Activated T-cell treated with anti-CD3 and anti-CD28 coated beads for 48 hours (primary cell): ENCODE results near the gene UNC5B.

Experiments used
- DNase-seq: peaks from one replicate; pipeline ENCODE4 v3.0.0-alpha.2; 2020; ENCODE audit warnings: low read depth

The UNC5B gene

DNA sequence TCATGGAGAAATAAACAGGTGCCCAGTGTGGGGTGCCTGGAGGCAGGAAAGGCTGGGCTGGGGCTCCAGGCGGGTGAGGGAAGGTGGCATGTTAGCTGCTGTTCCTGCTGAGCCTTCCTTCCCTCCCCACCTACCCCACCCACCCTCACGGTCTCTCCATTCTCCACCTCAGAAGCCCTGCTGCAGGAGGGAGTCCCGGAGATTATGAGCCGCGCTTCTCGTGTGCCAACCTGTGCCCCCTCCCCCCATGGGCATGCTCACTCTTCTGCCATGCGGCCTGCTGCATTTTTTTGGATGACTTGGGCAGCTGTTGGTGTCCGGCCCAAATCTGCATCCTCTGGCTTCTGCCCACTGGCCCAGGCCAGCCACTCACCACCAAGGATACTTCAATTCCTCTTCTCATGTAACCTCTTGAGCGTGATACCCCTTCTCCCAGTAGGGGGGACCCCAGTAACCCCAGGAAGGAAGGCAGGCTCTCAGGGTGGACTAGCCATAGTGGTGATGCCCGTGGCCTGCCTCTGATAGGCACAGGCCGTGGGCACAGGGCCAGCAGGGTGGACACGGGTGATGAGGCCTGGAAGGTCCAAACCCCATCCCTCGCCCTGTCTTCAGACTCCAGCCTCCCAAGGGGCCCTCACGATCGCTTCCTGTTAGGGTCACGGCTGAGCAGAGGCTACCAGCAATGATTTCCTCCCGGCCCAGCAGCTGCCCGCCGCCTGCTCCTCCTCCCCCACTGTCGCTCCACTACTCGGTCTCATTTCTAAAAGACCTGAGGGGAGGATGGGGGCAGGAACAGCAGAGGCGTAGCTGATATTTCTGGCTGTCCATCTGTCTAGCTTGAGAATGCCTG is 27.8 kb downstream of the UNC5B start:
- DNase-seq = no peak

DNA sequence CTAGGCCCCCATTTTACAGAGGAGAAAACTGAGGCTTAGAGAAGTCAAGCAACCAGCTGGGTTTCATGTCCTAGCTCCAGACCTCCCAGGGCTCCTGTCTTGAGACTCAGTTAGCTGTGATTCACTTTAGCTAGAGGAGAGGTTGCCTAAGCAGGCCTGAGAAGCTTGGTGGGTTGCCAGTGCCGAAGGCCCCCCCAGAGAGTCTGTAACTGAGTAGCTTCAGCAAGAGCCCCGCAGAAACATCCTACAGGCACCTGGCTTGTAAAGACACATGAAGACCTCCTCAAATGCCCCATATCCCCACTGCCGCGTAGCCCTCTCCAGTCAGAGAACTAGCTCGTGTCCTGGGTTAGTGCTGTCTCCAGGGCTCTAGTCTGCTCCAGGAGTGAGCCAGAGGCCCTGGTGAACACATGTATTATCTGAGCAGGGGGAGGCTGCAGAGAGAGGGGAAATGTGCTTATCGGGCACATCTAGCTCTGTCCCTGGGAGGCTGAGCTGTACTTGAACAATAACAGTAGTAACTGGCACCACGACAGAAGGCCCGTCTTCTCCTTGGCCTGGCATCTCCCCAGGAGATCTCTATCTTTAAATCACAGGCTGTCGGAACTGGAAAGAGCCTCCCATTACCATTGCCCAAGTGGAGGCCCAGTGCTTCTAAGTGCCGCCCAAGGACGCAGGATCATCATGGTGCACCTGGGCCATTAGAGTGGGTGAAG is 28.9 kb downstream of the UNC5B start:
- no peak for DNase-seq

DNA sequence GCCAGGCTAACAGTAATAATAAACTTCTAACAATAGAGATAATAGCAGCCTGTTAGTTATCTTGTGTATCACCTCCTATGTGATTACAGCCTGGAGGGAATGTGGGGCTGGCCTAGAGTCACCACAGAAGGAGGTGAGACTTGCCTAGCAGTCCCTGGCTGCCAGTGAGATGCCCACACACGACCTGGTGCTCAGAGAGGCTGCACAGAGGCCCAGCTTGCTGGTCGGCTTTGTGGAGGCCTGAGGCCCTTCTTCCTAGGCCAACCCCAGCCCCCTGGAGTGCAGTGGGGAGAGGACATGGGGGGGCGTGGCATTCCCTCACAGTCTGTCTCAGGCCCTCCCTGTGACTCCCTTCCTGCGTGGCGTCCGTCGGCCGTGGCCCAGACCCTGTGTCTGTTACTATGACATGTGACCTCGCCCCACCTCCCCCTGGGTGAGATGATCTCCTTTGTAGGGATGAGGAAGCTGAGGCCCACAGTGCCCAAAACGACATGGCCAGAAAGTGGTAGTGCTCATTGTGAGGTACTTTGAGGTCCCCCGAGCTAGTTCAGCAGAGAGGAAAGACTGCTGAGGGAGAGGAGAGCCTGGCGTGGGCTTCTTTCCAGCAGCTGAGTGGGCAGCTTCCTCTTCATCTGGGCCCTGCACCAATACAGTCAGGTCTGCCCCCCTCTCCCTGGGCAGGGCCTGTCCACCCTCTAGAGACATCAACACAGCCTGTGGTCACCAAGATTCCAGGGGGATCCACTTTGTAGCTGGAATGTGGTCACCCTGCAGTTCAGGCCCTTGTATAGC is 29.7 kb downstream of the UNC5B start:
- DNase-seq = no peak

DNA sequence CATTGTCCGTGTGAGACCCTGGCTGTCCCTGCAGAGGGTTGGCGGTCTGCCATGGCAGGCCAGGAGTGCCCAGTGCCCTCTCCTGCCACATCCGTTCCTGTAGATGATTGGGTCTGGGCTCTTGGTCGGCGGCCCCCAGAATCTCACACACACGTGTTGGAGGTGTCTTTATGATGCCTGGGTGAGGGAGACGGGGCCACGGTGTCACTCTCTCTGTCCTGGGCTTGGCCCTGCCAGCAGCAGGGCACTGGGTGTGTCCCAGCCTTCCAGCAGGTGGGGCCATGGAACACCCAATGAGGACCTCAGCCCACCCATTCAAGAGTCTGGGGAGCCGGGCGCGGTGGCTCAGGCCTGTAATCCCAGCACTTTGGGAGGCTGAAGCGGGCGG is 30.2 kb downstream of the UNC5B start:
- no peak for DNase-seq

DNA sequence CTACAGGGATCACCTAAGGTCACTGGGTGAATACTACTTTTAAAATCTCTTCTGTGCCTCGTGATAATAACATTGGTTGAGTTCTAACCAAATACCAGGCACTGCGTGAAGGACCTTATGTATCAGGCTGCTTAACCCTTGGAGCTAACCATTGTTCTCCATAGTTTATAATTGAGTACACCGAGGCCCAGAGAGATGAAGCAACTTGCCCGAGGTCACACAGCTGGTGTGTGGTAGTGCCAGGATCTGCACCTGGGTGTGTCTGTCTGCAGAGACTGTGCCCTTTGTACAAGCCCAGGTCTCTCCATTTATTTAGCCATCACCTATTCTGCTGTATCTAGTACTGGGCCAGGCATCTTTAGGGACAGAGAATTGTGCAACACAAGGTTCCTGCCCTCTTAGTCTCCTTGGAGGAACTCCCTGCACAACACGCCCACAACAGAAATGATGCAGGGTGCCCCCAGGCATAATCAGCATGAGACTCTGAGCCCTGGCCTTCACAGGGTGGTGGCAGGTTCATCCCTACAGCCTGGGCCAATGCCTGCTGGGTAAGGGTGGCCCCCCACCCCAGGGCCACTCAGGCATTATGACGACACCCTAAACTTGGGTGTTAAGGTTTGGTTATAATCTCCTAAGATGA is 31.5 kb downstream of the UNC5B start:
- DNase-seq = no peak

DNA sequence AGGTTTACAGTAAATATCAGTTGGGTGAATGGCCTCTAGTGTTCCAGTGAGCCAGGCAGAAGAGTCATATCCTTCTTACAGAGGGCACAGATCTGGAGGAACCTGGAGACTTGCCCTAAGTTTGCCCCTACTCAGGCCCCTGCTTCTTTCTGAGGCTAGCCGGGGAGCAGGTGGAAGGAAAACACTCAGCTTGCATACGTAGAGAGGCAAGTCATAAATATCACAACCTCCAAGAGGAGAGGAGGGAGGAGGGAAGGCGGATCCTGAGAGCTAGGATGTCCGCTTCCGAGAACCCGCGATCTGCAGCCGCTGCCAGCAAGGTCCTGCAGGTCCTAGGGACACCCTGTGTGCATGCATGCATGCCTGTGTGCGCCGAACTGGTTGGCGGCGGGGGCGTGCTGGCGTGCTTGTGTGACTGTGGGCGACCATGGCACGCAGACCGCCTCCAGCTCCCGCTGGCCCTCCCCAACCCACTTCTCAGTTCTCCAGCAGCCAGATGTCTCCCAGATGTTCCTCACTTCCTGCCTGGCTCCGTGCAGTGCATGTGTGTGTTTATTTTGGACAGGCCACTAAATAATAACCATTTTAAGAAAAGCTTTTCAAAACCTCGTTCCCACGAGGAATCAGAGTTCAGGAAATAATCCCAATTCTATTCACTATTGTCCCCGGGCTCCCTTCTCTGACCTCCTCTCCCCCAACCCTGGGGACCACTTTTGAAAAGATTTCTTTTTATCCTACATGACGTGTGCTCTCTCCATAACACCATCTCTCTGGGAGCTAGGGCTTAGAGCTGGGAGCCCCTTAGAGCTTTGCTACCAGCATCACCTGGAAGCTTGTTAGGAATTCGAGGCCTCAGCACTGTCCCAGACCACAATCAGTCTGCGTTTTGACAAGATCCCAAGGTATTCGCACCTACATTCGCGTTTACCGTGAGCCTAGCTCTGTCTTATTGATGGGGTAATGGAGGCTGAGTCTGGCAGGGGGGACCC is 32.4 kb downstream of the UNC5B start:
- DNase-seq = no peak

DNA sequence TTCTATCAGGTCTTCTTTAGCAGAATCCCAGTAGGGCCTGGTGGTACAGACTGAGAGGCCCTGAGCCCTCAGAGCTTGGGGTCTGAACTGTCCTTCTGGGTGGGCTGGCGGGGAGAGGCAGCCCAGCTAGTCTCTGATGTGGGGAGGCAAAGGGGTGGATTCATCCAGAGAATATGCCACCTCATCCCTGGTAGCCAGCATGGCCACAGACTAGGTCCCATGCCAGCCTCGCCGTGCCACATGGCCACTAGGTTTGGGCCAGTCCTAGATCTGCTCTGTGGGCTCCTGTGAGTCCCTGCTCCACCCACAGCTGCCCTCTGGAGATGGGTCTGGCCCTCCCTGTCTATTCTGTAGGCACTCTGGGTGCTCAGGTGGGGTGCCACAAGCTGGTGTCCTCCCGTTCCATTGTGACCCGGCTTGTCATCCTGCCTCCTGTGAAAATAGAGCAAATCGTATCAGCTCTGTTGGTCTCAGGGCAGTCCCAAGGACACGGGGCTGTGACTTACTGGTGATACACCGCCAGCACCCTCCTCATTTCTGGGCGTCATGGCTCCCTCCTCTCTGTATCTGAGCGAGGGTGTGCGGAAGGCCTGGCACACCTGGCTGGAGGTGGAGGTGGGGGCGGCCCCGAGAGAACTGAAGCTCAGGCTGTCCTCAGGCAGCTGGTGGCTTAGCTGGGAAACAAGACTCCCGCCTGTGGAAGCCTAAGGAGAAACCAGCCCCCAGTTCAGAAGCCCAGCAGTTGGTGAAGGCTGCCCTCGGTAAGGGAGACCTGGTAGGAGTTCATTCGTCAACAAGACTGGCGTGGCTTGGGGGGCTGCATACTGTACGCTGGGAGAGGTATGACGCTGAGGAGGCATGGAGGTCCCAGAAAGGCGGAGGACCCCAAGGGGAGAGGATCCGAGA is 33.3 kb downstream of the UNC5B start:
- DNase-seq = no peak

DNA sequence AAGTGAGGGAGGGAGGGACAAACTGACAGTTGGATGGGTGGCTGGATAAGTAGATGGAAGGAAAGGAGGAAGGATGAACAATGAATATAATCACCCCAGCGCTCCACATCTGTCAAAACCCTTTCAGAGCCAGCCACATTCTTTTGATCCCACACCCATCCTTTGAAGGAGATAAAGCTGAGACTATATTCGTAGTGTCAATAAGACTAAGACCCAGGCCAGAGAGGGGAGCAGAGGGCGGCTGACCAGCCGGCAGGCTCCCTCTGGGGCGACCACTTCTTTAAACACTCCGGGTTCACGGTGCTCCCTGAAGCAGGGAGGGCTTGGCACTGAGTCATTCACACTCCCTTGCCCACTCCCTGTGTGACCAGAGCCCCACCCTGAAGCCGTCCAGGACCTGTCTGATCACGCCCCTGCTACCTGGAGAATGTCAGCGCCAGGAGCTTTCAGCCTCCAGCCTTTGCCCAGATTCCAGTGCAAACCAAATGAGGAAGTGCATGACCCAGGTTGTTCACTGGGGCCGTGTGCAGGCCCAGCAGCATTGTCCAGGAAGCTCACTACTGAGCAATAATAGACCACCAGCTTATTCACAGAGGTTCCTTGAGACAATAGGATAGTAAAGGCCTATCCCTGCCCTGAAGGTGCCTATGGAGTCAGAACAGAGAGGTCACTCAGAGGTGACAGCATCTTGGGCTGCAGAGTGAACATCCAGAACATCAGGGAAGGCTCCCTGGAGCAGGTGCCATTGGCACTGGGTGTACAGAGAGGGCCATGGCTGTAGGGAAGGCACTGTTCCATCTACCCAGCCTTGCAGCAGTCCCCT is 34.4 kb downstream of the UNC5B start:
- no peak for DNase-seq

DNA sequence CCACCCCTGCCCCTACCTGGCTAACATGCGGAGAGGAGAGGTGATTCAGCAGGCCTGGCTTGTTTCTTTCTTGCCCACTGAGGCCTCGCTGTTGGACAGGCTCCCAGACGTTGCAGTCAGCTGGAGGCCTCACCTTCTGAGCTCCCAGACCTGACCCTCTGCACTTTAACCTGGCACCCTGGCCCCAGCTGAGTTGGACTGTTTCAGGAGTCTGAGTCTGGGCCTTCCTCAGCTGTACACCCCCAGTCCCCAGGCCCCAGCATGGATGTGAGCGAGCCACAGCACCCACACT is 35.0 kb downstream of the UNC5B start:
- no peak for DNase-seq

DNA sequence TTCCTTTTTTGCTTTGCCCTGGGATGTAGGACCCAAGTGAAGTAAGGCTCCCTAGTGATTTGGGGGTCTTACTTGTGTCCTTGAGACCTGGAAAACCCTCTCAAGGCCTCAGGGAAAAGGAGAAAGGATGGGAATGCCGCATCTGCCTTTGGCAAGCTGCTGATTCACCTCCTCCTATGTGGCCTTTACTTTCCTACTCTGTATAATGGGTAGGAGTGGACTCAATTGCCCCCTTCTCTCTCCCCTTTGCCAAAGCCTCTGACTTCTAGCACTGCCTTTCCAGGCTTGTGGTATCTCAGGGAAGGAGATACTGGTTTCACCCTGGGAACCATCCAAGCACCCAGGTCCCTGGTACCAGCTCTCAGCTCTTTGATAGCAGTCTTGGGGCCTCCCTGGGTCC is 35.4 kb downstream of the UNC5B start:
- no peak for DNase-seq

DNA sequence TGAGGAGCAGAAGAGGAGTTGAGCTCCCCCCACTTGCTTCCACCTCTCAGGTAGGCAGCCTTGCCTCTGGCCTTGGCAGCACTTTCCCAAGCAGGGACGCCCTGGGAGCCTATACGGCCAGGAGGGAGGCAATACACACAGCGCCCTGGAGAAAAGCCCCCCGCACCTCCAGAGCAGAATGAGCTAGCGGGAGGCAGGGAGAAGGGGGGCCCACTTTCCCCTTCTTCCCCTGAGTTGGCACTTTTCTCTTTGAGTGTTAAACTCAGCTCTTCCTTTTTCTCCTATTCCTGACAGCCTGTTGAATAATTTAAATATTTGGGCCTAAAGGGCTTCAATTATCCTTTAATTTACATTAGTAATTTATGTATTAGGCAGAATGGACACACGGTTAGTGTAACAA is 35.8 kb downstream of the UNC5B start:
- DNase-seq = no peak

DNA sequence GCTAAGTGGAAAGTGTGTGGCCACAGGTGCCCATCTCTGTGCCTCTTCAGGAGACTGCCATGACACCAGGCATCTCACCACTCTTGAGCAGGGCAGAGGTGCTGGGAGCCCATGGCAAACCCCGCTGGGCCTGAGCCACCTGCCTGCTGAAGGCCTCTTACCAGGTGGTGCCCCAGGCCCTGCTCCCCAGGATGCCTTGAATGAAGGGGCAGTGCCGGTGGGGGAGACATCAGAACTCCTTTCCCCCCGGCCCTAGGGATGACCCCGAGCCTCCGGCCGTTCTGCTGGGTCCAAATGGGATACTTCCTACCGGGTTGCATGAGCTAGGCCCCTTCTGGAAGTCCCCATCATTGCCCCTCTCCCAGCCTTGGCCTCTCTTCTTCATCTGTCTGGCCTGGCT is 37.6 kb downstream of the UNC5B start:
- no peak for DNase-seq

DNA sequence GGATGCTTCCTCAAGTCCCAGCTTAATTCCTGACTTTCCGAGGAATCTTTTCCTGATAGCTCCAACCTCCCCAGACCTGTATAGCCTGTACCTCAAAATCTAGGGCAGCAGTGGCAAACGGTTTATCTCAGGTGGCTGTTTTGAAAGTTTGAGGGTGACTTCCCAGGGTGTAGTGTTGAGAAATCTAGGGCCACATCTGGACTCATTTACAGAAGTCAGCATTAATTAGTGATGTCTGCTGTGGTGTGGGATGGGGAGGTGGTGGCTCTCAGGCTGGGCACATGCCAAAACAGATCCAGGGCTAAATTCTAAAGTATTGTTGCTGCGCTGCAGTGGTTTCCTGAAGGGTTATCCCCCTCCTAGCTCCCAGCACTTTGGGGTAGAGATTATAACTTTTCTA is 38.0 kb downstream of the UNC5B start:
- no peak for DNase-seq

DNA sequence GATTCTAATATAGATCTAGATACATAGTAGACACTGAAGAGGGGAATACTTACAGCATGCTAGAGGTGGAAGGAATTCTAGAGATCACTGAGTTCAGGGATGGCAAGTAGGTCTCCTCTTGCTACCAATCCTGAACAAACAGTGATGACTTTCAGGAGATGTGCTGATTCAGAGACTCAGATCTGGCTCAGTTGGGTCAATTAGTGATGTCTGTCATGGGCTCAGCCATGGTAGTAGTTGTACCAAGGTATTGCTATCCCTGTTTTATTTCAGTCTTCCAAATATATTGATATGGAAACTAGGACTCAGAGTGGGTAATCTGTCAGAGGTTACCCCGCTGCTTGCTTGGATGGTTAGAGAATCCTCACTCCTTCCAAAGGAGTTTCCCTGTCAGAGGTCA is 38.5 kb downstream of the UNC5B start:
- no peak for DNase-seq

DNA sequence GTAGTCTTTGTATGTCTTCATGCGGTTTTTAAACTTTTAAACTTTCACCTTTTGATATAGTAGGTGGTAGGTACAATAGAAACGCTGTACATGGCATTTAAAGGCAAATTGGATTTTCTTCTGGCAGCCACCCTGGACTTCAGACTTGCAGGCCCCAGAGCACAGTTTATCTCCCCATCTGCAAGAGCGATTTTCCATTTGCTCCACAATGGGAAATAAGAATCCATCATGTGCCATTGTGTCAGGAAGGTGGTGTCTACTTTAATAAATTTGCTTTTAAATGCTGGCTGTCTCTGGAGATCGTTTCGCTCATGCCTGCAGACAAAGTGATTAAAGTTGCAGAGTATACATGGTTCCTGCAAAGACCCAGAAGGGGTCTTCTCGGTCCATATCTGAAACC is 38.9 kb downstream of the UNC5B start:
- no peak for DNase-seq

DNA sequence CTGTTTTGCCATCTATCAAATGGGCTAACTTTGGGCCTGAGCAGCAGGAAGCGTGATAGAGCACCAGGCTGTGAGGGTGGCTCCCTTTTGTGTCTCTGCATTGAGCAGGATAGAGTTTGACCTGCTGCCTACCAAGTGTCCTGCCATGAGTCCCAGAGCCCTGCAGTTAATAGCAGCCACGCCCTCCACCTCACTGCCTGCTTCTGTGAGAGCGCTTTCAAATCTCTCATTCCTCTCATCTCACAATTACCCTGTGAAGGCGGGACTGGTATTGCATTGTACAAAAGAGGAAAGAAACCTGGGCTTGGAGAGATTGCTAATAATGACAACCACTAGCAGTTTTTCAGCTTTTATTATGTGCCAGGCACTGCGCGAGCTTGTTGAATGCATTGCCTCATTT is 39.9 kb downstream of the UNC5B start:
- no peak for DNase-seq

DNA sequence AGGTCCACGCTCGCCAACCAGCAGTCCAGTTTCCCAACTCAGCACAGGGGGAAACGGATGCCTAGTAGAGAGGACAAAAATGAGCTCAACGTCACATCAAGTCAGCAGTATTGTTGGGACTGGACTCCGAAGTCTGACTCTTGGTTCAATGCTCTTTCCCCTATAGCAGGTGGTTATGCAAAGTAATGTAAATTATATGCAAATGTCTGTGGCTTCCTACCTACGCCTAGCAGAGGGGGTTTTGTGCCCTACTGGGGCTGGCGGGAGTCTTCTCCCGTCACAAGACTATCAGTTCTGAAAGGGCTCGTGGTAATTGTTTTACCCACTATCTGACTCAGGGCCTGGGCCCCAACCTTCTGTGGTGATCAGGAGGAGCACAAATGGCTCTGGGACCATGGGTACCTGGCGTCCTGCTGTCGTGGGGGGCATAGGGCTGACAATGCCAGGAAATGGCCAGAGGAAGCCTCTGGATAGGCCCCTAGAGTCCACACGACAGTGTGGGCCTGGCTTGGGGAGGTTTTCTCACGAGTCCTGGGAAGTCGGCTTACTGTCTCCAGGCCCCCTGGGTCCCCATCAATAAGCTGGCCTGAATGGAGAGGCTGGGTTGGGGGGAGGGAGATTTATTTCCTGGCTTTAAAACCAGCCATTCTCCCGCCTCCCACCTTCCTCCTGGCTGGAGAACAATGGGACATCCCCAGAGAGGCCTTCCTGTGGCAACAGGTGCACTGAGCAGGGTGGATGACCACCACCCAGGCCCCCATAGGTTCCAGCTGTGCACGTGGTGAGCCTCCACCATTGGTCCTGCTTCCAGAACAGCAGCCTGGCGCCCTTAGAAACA is 41.8 kb downstream of the UNC5B start:
- DNase-seq = no peak

DNA sequence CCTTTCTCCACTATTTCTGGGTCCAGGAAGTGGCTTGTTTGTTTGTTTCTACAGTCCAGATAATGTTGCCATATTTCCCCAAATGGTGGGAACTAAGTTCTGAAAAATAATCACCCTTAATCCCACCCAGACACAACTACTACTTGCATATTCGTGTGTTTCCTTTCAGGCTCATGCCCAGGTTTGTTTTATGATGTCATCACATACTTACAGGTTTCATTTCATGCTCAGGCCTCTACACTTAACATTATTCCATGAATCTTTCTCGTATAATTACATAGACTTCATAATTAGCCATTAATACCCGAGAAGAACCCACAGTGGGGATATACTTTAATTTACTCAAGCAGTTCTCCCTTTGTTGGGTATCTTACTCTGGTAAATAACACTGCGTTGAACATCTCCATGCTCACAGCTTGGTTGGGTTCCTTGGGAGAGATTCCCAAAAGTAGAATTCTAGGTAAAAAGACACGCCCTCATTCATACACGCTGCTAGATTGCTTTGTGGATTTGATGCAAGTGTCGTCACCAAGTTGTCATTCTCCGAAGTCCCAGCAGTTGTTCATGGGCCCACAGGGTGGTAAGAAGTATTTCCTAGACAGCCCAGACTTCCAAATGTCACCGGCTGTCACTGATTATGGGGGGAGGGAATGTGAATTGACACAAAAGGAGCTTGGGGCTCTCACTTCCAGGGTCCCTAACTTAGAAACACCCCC is 42.6 kb downstream of the UNC5B start:
- no peak for DNase-seq
